Fibroblast of skin of right quadriceps (primary cell): ENCODE results near the gene PPAN.

Experiments
- DNase-seq: peaks from one replicate; pipeline ENCODE4 v3.0.0-alpha.2; 2013

Gene PPAN

DNA sequence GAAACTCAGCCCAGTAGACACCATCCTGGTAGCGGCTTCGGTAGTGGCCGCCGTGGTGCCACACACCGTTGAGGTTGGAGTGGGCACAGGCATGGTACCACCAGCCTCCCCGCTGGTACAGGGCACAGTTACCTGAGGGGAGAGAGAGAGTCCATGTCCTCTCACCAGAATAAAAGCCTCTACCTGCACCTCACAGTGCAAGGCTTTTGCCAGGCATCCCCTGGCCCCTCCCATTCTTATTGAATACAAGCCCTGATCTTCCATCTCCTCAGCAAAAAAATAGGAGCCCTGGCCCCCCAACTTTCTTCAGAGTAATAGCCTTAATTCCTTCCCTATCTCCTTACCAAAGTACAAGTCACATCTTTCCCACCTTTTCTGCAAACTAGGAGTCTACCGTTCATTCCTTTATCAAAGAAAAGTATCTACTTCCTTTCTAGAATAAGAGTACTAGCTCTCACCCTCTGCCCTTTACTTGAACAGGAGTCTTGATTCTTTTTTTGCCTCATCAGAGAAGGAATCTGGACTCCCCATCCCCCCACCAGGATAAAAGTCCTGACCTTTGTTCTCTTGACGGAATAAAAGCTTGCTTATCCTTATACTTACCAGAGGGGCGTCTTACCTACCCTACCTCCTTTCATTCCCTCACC lies 13.4 kb upstream of the PPAN start:
- no peak for DNase-seq

DNA sequence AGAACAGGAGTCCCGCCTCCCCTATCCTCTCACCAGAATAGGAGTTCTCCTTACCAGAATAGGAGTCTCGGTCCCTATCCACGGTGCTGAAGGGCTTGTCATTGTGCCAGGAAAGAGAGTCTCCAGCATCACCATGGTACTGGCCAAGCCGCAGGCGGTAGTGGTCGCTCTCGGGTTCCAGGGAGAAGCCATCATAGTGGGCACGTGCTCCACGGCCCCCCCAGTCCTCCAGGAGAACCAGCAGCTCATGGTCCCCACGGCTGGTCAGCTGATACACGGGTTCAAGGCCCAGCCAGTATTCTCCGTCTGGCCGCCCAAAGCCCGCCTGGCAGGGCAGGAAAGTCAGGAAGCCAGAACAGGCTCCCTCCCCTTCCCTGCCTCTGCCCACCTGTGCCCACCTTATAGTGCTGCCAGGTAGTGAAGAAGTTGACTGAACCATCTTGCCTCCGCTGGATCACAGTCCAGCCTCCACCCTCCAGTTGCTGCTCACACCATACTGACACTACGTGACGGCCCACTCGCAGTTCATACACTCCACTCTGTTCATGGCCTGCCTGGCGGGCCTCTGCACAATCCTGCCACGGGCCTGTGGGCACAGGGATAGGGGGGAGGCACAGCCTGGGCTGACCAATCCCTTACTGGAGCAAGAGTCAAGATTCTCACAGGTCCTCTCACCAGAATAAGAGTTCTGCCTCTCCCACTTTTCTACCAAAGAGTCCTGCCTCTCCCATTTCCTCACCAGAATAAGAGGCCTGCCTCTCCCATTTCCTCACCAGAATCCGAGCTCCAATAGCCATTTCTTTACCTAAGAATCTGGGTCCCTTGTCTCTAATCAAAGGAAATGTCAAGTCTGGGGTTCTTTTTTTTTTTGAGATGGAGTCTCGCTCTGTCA lies 12.6 kb upstream of the PPAN start:
- DNase-seq, result no peak

DNA sequence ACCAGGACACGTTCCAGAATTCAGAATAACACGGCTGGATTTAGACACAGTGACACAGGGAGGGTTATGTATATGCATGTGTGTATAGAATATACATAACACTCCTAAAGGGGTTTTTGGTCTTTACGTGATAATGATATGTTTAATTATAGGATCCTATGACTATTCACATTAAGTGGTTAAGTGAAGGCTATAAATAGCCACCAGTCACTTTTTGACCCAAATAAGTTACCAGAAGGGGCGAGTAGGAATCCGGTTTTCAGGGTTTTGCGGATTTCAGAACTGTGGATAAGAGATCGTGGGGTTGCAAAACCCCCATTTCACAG lies 10.6 kb upstream of the PPAN start:
- DNase-seq, result no peak

DNA sequence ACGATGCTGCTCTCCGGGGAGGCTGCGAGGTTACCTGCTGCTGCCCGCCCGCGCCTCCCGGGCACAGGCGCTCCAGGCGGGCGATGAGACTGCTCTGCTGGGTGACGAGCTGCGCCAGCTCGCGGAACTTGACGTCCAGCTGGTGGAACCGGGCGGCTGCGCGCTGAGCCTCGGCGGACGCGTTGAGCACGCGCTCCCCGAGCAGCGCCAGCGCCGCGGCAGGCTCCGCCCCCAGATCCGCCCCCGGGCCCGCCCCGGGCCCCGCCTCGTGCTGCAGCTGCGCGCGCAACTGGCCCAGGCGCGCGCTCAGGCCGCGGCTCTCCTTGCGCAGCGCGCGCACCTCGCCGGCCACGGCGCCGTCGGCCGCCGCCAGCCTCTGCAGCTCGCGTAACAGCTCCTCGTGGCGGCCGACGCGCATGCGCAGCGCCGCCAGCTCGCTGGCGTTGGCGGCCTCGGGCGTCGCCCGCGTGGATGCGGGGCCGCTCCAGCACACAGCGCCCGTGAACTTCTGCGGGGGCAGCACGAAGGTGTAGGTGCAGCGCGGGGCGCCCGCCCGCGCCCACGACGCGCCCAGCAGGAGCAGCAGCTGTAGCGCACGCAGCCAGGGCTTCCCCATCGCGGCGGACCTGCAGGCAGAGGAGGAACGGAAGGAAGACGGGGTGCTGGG lies 10.1 kb upstream of the PPAN start:
- peak; percentile 92 for DNase-seq

DNA sequence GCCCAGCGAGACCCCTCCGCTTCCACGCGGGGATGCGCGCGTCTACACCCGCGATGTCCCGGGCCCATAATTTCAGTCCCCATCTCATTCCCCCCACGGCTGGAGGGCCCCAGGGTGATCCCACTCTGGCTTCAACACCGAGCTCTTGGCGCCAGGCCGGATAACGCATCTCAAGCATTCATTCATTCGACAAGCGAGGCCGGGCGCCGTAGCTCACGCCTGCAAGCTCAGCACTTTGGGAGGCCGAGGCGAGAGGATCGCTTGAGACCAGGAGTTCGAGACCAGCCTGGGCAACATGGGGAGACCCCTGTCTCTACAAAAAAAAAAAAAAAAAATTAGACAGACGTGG lies 9.6 kb upstream of the PPAN start:
- no peak for DNase-seq

DNA sequence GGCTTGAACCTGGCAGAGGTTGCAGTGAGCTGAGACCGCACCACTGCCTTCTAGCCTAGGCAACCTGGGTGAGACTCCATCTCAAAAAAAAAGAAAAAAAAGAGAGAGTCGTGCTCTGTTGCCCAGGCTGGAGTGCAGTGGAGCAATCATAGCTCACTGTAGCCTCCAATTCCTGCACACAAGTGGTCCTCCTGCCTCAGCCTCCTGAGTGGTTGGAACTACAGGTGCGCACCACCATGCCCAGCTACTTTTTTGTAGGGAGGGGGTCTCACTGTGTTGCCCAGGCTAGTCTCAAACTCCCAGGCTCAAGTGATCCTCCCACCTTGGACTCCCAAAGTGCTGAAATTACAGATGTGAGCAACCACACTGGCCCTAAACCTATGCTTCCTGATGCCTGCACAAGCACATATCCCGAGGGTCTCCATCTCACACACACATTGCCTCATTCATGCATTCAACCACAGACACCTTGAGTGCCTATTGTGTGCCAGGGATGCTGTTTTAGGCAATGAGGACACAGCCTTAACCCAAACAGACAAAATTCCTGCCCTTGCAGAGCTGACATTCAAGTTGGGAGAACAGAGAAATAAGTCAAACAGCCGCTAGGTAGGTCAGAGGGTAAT lies 5.9 kb upstream of the PPAN start:
- no peak for DNase-seq

DNA sequence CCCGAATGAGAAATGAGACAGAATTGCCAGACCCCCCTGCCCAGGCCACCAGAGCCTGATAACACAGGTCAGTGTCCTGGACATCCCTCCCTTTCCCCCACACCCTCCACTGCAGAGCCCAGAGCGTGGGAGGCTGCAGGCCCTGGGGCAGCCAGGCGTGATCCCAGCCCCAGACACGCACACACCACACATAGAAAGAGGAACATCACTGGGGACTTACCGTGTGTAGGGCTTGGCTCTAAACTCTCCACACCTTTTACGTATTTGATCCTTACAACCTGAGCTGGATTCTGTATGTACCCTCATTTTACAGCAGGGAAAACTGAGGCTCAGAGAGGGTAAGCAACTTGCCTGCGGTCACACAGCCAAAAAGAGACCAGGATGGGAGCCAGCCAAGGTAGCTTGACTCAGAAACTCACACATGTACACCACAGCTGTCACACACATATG lies 3.4 kb upstream of the PPAN start:
- no peak for DNase-seq

DNA sequence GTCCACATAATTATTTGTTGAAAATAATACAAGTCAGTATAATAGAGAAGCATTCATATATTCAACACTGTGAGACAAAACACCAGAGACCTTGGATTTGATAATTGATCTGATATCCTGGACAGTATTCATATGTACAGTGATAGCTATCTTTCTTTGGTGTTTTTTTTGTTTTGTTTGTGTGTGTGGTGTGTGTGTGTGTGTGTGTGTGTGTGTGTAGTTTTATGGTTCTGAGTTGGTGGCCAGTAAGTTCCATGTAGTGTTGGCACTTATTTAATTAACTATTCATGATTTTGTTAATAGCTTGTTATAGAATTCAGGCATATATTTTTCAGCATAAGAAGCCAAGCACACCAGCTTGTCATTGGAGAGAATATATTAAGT lies 2.0 kb upstream of the PPAN start:
- DNase-seq, result no peak

DNA sequence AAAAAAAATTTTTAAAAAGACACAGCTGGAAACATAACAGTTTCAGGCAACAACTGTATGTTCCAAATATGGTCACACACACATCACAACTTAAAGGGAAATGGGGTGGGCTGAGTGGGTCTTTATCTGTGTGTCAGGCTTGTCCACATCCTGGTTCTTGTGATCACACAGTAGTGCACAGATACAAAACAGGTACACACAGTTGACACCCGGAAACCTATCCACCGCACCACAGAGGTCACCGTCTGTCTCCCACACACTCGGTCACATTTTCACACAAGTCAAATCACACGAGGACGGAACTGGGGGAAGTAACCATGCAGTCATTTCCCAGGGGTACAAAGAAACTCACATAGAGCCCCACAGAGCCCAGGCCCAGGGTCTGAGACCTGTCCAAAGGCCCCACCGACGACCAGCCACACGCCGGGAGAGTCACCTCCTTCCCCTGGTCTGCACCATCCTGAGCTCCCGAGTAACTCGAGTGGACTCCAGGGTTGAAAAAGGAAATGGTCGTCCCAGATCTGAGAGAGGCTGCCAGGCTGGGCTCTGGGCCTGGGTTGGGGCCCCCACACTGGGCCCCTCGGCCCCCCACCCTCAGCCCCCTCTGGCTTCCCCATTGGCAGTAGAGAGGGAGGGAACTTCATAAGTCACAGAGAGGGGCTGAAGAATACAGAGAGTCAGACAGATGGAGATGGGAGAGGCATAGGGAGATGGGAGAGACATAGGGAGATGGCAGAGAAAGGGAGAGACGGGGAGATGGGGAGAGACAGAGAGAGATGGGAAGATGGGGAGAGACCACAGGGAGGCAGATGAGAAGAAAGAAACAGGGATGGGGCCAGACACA lies 1.3 kb upstream of the PPAN start:
- DNase-seq, result no peak

DNA sequence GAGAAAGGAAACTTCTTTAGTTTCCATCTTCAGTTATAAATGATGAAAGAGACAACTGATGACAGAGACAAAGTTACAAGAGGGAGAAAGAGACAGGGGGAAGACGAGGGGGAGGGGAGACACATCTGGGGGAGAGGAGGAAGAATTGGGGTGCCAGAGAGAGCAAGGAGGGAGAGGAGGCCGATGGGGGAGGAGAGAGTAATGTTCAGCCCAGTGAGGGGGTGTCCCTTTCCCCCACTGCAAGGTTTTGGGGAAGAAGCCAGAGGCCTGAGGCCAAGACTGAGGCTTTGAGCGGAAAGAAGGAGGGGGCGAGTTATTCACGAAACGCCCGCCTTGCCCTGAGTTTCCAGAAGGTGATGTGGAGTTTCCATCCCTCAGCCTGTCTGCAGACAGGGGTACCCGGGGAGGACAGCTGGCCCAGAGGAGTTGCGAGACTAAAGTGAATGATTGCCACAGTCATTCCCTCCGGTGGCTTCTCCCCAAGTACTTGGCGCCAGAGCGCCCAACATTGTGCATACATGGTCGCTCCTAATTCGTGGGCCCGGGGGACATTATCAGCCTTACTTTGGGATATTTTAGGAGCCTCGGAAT lies 558 bp upstream of the PPAN start:
- no peak for DNase-seq

DNA sequence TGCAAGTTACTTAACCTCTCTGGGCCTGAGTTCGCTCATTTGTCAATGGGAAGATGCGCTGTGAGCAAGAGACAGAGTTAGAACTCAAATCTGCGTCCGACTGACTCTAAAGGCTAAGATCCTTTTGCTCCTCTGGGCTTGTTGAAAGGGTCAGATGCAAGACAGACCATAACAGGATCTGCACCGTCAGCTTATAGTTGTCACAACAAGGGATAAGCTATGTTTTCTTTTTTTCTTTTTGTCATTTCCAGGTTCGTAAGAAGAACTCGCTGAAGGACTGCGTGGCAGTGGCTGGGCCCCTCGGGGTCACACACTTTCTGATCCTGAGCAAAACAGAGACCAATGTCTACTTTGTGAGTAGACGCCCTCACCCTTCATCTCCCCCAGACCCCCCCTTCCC lies 1.1 kb downstream of the PPAN start:
- no peak for DNase-seq

DNA sequence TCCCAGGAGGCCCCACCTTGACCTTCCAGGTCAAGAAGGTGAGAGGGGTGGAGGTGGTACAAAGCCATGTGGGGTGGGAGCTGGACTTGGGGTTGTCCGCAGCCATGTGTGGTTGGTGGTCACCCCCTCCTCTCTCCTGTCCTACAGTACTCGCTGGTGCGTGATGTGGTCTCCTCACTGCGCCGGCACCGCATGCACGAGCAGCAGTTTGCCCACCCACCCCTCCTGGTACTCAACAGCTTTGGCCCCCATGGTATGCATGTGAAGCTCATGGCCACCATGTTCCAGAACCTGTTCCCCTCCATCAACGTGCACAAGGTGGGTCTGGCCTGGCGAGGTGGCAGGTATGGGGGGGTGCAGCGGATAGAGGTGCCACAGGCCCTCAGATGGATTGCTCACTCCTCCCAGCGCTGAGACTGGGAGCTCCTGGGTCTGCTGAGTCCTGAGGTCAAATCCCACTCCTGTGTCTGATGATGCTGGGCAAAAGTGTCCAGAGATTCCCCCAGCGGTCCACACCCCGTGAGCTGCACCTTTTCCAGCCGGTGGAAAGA lies 1.7 kb downstream of the PPAN start:
- no peak for DNase-seq

DNA sequence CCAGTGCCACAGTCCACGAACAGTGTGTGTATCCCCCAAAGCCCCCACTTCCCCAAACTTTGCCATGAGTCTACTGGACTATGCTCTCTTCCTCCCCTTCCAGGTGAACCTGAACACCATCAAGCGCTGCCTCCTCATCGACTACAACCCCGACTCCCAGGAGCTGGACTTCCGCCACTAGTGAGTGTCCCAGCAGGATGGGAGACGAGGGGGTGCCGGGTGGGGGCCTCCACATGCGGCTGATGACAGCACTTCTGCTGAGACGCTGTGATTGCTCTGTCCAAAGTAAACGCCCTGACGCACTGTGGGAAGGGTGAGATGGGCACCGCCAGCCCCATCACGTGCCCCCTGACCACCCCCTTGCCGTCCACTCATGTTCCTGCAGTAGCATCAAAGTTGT lies 3.4 kb downstream of the PPAN start:
- no peak for DNase-seq

DNA sequence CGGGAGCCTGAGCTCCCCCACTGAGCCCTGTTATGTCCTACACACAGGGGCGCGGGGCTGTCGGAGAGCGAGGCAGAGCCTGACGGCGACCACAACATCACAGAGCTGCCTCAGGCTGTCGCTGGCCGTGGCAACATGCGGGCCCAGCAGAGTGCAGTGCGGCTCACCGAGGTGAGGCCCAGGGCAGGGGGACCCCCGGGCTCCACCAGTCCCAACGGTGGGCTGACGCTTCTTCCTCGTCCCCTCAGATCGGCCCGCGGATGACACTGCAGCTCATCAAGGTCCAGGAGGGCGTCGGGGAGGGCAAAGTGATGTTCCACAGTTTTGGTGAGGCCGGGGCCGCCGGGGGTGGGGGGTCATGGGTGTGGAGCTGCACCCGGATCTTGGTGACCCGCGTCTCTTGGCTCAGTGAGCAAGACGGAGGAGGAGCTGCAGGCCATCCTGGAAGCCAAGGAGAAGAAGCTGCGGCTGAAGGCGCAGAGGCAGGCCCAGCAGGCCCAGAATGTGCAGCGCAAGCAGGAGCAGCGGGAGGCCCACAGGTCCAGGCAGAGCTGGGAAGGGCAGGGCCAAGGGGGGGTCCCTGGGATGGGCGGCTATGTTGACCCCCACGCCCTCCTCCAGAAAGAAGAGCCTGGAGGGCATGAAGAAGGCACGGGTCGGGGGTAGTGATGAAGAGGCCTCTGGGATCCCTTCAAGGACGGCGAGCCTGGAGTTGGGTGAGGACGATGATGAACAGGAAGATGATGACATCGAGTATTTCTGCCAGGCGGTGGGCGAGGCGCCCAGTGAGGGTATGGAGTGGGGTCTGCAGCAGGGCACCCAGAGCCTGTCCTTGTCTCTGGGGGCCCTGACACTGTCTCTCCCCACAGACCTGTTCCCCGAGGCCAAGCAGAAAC lies 4.2 kb downstream of the PPAN start:
- no peak for DNase-seq

DNA sequence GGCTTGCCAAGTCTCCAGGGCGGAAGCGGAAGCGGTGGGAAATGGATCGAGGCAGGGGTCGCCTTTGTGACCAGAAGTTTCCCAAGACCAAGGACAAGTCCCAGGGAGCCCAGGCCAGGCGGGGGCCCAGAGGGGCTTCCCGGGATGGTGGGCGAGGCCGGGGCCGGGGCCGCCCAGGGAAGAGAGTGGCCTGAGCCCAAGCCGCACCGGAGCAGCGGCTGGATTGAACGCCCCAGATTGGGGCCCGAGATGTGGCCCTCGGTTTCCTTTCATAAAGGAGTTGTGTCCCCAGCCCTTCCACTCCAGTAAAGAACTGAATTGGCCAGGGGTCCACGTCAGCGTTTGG lies 4.8 kb downstream of the PPAN start:
- no peak for DNase-seq

DNA sequence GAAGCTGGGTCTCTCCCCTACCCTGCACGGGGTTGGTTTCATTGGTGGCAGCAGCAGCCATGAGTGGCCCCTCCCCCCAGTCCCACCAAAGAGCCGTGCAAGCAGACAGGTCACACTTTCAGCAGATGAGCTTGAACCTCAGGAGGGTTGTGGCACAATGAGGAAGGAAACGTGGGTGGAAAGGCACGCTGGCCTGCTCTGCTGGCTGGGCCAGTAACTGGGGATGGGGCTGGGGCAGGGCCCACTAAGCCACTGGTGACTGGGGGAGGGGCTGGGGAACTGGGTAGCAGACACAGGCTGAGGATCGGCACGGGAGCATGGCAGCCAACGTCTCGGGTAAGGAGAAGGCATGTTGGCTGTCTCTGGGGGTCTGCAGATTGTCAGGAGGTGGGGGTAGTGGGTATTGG lies 5.2 kb downstream of the PPAN start, which contains the start of gene P2RY11:
Gene P2RY11, plus strand, starts transcription at position 289 of the 407 bp plus-strand sequence. Its CDS starts 29 bp downstream, at position 318.
- no peak for DNase-seq

DNA sequence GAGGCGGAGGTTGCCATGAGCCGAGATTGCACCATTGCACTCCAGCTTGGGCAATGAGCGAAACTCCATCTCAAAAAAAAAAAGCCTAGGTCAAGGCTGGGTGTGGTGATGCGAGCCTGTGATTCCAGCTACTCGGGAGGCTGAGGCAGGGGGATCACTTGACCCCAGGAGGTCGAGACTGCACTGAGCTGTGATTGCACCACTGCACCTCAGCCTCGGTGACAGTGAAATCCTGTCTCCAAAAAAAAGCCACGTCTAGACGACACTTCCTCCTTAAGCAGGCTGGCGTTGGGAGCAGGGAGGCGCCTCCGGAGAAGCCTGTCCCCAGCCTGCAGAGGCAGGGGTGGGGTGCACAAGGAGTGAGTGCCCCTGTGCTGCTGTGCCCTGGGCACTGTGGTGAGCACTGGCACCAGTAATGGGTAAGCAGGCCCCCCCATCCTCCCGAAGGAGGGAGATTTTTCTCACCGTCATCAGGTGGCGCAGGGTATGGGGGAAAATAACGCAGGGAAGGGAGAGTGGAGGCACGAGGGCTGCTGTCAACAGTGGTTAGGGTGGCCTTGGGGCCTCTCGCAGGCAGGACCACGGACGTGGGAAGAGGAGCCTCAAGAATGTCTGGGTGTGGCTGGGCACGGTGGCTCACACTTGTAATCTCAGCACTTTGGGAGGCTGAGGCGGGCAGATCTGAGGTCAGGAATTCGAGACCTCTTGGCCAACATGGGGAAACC lies 6.0 kb downstream of the PPAN start:
- DNase-seq, result no peak

DNA sequence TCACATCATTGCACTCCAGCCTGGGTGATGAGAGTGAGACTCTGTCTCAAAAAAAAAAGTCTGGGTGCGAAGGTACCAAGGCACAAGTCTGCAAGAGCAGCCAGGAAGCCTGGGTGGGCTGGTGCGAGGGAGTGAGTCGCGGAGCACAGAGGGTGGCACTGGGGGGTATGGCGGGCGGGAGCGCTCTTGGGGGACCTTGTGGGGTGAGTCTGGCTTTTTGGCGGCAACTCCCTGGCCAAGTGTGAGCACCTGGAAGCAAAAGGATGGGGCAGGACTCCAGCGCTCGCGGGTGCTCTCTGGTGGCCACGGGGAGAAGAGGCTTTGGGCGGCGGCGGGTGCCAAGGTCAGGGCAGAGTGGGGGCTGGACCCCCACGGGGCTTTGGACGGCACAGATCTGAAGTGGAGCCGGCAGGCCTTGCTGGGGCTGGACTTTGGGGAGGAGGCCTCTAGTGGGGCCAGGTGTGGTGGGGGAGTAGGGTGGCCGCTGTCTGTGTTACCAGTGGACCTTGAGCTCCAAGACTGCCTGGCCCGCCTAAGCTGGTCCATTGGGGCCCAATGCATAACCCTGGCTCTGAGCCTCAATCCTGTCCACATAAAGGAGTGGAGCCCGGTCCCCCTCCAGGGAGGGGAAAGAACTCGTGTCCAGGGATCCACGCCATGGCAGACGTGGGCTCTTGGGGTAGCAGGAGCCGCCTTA lies 6.9 kb downstream of the PPAN start:
- no peak for DNase-seq

DNA sequence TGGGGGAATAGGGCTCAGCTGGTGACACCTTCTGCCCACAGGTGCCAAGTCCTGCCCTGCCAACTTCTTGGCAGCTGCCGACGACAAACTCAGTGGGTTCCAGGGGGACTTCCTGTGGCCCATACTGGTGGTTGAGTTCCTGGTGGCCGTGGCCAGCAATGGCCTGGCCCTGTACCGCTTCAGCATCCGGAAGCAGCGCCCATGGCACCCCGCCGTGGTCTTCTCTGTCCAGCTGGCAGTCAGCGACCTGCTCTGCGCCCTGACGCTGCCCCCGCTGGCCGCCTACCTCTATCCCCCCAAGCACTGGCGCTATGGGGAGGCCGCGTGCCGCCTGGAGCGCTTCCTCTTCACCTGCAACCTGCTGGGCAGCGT lies 7.4 kb downstream of the PPAN start:
- no peak for DNase-seq
